ENCODE results near the gene LBR. TPM values are rescaled to one million over a fixed set of nuclear protein-coding genes. Genes with fewer than 3 reads are reported as not detected.

LBR gene
- 10 to 100 TPM; 16.4 to 47.7 (median 22.5) TPM for total RNA-seq

GRCh38 chr1:225427235-225428067 is at the start of gene LBR:
TSS of gene LBR (minus strand) at chr1:225428038. CDS start at chr1:225424075, 3,963 bp downstream.
- DNase-seq (ENCODE audit: low spot score in 2 of 2), result peak in 1 of 2 donors; percentile 91
- 0 to 1% methylated on average over 45 to 55 of the region's 94 CpGs for WGBS, 2 donors
- peak within 1 kb of the TSS; percentile 84 for H3K4me3 ChIP-seq (ENCODE audit: low read depth, poor library complexity, severe bottlenecking)
- TF ChIP-seq, protein P1, sequence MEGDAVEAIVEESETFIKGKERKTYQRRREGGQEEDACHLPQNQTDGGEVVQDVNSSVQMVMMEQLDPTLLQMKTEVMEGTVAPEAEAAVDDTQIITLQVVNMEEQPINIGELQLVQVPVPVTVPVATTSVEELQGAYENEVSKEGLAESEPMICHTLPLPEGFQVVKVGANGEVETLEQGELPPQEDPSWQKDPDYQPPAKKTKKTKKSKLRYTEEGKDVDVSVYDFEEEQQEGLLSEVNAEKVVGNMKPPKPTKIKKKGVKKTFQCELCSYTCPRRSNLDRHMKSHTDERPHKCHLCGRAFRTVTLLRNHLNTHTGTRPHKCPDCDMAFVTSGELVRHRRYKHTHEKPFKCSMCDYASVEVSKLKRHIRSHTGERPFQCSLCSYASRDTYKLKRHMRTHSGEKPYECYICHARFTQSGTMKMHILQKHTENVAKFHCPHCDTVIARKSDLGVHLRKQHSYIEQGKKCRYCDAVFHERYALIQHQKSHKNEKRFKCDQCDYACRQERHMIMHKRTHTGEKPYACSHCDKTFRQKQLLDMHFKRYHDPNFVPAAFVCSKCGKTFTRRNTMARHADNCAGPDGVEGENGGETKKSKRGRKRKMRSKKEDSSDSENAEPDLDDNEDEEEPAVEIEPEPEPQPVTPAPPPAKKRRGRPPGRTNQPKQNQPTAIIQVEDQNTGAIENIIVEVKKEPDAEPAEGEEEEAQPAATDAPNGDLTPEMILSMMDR (IDR thresholded peaks at IDR 0.05), result no peak
- TF ChIP-seq POLR2A (IDR thresholded peaks at IDR 0.05), result no peak
- intact Hi-C loops (cut with DNase I; ENCODE audit: low total_unique reads), result no loop called here

DNA sequence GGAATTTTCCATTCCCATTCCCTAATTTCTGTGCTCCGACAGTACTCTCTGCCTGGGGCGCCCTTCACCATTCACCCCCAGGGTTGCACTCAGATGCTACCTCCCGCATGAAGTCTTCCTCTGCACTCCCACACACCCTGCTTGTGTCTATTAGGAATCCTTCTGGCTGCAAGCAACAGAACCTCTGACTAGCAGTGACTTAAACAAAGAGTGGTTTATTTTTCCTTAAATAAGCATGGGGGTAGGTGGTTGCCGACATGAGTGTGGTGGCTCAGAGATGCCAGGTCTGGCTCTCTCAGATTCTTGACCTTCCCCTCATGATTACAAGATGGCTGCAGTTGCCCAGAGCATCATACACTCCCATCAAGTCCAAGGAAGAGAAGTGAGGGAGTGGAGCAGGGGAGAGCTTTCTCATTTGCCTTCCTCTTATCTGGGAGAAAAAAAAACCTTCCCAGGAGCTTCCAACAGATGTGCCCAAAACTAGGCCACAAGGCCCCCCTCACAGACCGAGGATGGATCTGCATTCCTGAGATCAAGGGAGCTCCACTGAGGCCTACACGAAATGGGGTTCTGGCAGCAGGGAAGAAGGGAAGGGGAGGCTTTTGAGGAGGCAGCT is 49.6 kb upstream of the LBR start:
- peak in 1 of 2 donors; percentile 54 for DNase-seq (ENCODE audit: low spot score in 2 of 2)
- intact Hi-C loops (cut with DNase I; ENCODE audit: low total_unique reads), result loop anchor here (10.0 kb wide), 1 partner anchor 287 kb away; no protein-coding TSS in a partner anchor
- WGBS, 2 donors, result 91 to 93% methylated on average over 6 of the region's 6 CpGs
- H3K4me3 ChIP-seq (ENCODE audit: low read depth, poor library complexity, severe bottlenecking), result no peak overlapping the region
- no peak for TF ChIP-seq POLR2A (IDR thresholded peaks at IDR 0.05)
- TF ChIP-seq, protein P1 (IDR thresholded peaks at IDR 0.05), result no peak

GRCh38 chr1:225476538-225476988 is 48.7 kb upstream of the LBR start:
- WGBS, 2 donors, result 67 to 82% methylated on average over 5 of the region's 5 CpGs
- TF ChIP-seq POLR2A (IDR thresholded peaks at IDR 0.05), result no peak
- TF ChIP-seq, protein P1 (IDR thresholded peaks at IDR 0.05), result no peak
- H3K4me3 ChIP-seq (ENCODE audit: low read depth, poor library complexity, severe bottlenecking), result no peak overlapping the region
- intact Hi-C loops (cut with DNase I; ENCODE audit: low total_unique reads), result loop anchor here (10.0 kb wide), 1 partner anchor 288 kb away; no protein-coding TSS in a partner anchor
- peak in 1 of 2 donors; percentile 58 for DNase-seq (ENCODE audit: low spot score in 2 of 2)

- 88 to 90% methylated on average over 7 of the region's 7 CpGs for WGBS, 2 donors
- intact Hi-C loops (cut with DNase I; ENCODE audit: low total_unique reads), result loop anchor here (10.0 kb wide), 1 partner anchor 289 kb away; no protein-coding TSS in a partner anchor
- no peak overlapping the region for H3K4me3 ChIP-seq (ENCODE audit: low read depth, poor library complexity, severe bottlenecking)
- peak in 1 of 2 donors; percentile 82 for DNase-seq (ENCODE audit: low spot score in 2 of 2)
- no peak for TF ChIP-seq POLR2A (IDR thresholded peaks at IDR 0.05)
- TF ChIP-seq, protein P1 (IDR thresholded peaks at IDR 0.05), result no peak
Observed at GRCh38 chr1:225476100-225476511, 48.3 kb upstream of the LBR start.

DNA sequence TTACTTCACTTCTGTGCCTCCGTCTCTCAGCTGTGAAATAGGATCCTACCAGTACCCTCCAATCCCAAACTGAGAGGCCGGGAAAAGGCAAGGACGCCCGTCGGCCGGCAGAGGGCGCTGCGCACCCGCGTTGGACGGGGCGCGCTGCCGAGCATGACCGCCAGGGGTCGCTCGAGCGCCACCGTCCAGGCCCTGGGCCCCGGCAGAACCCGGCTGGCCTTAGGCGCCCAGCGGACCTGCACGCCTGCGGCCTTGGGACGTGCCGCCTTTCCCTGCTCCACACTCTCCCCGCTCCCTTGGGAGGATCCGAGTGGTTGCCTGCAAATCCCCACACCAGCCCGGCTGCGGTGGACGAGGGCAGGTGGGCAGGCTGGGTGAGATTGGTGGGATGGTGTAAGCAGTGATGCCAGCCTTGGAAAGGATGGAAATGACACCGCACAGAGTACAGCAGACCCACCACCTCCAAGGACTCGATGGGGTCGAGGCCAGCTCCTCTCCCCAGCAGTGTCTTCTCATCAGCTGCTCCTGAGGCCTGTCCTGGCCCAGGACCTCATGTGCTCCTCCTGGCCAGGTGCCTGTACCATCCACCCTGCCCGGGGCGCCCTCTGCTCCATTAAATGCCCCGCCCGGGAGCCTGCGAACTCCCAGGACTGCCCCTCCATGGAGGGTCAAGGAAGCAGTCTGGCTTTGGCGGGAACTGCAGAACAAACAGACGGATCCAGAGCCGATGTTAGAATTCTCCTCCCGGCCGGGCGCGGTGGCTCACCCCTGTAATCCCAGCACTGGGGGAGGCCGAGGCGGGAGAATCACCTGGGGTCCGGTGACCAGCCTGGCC is 47.4 kb upstream of the LBR start:
- intact Hi-C loops (cut with DNase I; ENCODE audit: low total_unique reads), result loop anchor here (2.0 to 10.0 kb wide), 3 partner anchors 290 to 502 kb away; no protein-coding TSS in a partner anchor
- DNase-seq (ENCODE audit: low spot score in 2 of 2), result peak in 1 of 2 donors; percentile 91
- no peak overlapping the region for H3K4me3 ChIP-seq (ENCODE audit: low read depth, poor library complexity, severe bottlenecking)
- 24 to 29% methylated on average over 46 to 48 of the region's 50 CpGs for WGBS, 2 donors
- TF ChIP-seq POLR2A (IDR thresholded peaks at IDR 0.05), result no peak
- TF ChIP-seq, protein P1 (IDR thresholded peaks at IDR 0.05), result peak in 2 of 3 donors; percentile 97 to 99
